K562 (cell line): ENCODE measurements around the gene CAPS. TPM values are rescaled to one million over a fixed set of nuclear protein-coding genes. Genes with fewer than 3 reads are reported as not detected.

Experiments used
- ATF4 ChIP-seq: fragments of 450-650 bp; formaldehyde crosslinking; IDR thresholded peaks from 2 replicates; pipeline ENCODE4 v1.4.0; 2022; ENCODE audit warnings: mild to moderate bottlenecking, moderate library complexity
- BRD4 ChIP-seq: fragments of 200-600 bp; sonication (generic); IDR thresholded peaks from 2 replicates; pipeline ENCODE4 v1.6.1; 2017; ENCODE audit warnings: inconsistent platforms
- CEBPG ChIP-seq, 3 experiments: fragments of 200-800 bp in 1 of 3; sonication (Bioruptor generic) in 1 of 3; sonication (generic) in 1 of 3; formaldehyde crosslinking in 1 of 3; IDR thresholded peaks in 2 of 3; conservative IDR thresholded peaks in 1 of 3; 2 replicates each; pipeline versions ENCODE4 v1.6.1 to v1.8.0; 2016 to 2022; ENCODE audit warnings: missing compliant biosample characterization in 2 of 3, missing genetic modification characterization in 2 of 3, mild to moderate bottlenecking in 1 of 3, missing genetic modification reagents in 1 of 3
- DMBX1 ChIP-seq: fragments of 250-450 bp; sonication (Bioruptor Pico); IDR thresholded peaks from 2 replicates; pipeline ENCODE4 v1.8.0; 2022; ENCODE audit warnings: inconsistent platforms, mild to moderate bottlenecking, moderate library complexity, borderline replicate concordance
- EHMT2 ChIP-seq: fragments of 450-650 bp; IDR thresholded peaks from 2 replicates; pipeline ENCODE4 v1.6.1; 2018; ENCODE audit warnings: antibody characterized with exemption
- L3MBTL2 ChIP-seq: fragments of 450-650 bp; IDR thresholded peaks from 2 replicates; pipeline ENCODE4 v1.6.1; 2016; ENCODE audit warnings: mild to moderate bottlenecking, moderate library complexity
- NR2C1 ChIP-seq, 2 experiments: fragments of 450-650 bp; IDR thresholded peaks; 2 replicates each; pipeline ENCODE4 v1.6.1; 2017; ENCODE audit warnings: mild to moderate bottlenecking in 2 of 2, antibody characterized with exemption in 1 of 2, inconsistent platforms in 1 of 2, missing compliant biosample characterization in 1 of 2, missing genetic modification characterization in 1 of 2
- NR4A1 ChIP-seq, 2 experiments: fragments of 250-450 bp in 1 of 2; fragments of 450-650 bp in 1 of 2; sonication (Bioruptor Pico) in 1 of 2; IDR thresholded peaks; 2 replicates each; pipeline versions ENCODE4 v1.4.0 to v1.6.1; 2016 to 2020; ENCODE audit warnings: mild to moderate bottlenecking in 2 of 2, missing compliant biosample characterization in 1 of 2, missing genetic modification characterization in 1 of 2, moderate library complexity in 1 of 2
- POLR2H ChIP-seq: IDR thresholded peaks from 2 replicates; pipeline ENCODE4 v1.6.1; 2016; ENCODE audit warnings: missing genetic modification characterization, low read depth, mild to moderate bottlenecking, control low read depth, missing compliant biosample characterization, moderate library complexity
- TGIF2 ChIP-seq: sonication (generic); formaldehyde crosslinking; IDR thresholded peaks from 2 replicates; pipeline ENCODE4 v1.8.1; 2022; ENCODE audit warnings: mild to moderate bottlenecking, missing genetic modification reagents, moderate library complexity
- ZBTB9 ChIP-seq: fragments of 450-650 bp; formaldehyde crosslinking; IDR thresholded peaks from 2 replicates; pipeline ENCODE4 v1.4.0; 2020; ENCODE audit warnings: mild to moderate bottlenecking, moderate library complexity
- ZNF175 ChIP-seq: fragments of 200-800 bp; sonication (Bioruptor generic); IDR thresholded peaks from 2 replicates; pipeline ENCODE4 v1.6.1; 2016; ENCODE audit warnings: low read depth, mild to moderate bottlenecking, missing genetic modification characterization, missing compliant biosample characterization
- ZNF584 ChIP-seq: fragments of 200-800 bp; sonication (Bioruptor generic); IDR thresholded peaks from 2 replicates; pipeline ENCODE4 v1.6.1; 2016; ENCODE audit warnings: low read depth, mild to moderate bottlenecking, missing genetic modification characterization, missing compliant biosample characterization
- ZNF589 ChIP-seq: fragments of 200-800 bp; sonication (Bioruptor generic); IDR thresholded peaks from 2 replicates; pipeline ENCODE4 v1.6.1; 2016; ENCODE audit warnings: low read depth, missing genetic modification characterization, missing compliant biosample characterization
- ZNF695 ChIP-seq: fragments of 450-650 bp; formaldehyde crosslinking; IDR thresholded peaks from 2 replicates; pipeline ENCODE4 v1.4.0; 2020; ENCODE audit warnings: mild to moderate bottlenecking, moderate library complexity
- ZNF740 ChIP-seq, 3 experiments: fragments of 200-800 bp in 1 of 3; sonication (Bioruptor generic) in 1 of 3; sonication (generic) in 1 of 3; formaldehyde crosslinking in 1 of 3; IDR thresholded peaks; 2 replicates each; pipeline versions ENCODE4 v1.6.1 to v1.8.0; 2016 to 2022; ENCODE audit warnings: mild to moderate bottlenecking in 2 of 3, missing compliant biosample characterization in 2 of 3, missing genetic modification characterization in 2 of 3, missing genetic modification reagents in 1 of 3
- ZNF766 ChIP-seq: fragments of 200-800 bp; sonication (Bioruptor generic); conservative IDR thresholded peaks from 2 replicates; pipeline ENCODE4 v1.6.1; 2016; ENCODE audit warnings: missing genetic modification characterization, missing compliant biosample characterization
- polyA plus RNA-seq, 8 experiments: library from polyadenylated mRNA; depleted of rRNA in 4 of 8; stranded (reverse) in 5 of 8; unstranded in 3 of 8; fragments of >200 nt; fragmentation: Nextera tagmentation in 2 of 8; fragmentation: Illumina TruSeq in 1 of 8; extraction: Ambion mirVana in 2 of 8; extraction: Trizol in 1 of 8; gene quantifications; 2 replicates each; pipeline versions ENCODE4 v1.2.1 to v1.2.3, GENCODE V29; 2011 to 2014; ENCODE audit warnings: inconsistent platforms in 1 of 8, missing spikeins in 1 of 8
- total RNA-seq, 7 experiments: library from RNA; depleted of rRNA in 6 of 7; stranded (reverse); fragments of >200 nt in 6 of 7; fragmentation: Illumina TruSeq in 2 of 7; extraction: Trizol in 2 of 7; gene quantifications; 2 replicates each; pipeline versions ENCODE4 v1.2.1 to v1.2.3, GENCODE V29; 2011 to 2021; ENCODE audit warnings: low replicate concordance in 1 of 7

The CAPS gene
- total and polyA plus RNA-seq, 9 of the 15 experiments (the other 6 are each of a cell fraction or from before 2014, with no cell fraction given) = 0.15 to 4.0 (median 0.91) TPM

GRCh38 chr19:5953030-5953589, 39.1 kb downstream of the CAPS start (continued):
- TF ChIP-seq BRD4 (peak; percentile 32; the same call in 1 of the 2 replicates), L3MBTL2 (peak; percentile 59; the same call in 1 of the 2 replicates), NR4A1 (CRISPR knock-in tag; IDR thresholded peaks at IDR 0.05) (no peak), NR4A1 (tag; IDR thresholded peaks at IDR 0.05) (no peak), ZNF695 (CRISPR knock-in tag) (no peak), ZNF589 (CRISPR knock-in tag) (peak; percentile 81), ZNF740 (CRISPR knock-in tag; IDR thresholded peaks at IDR 0.05) (no peak), ZNF740 (tag; IDR thresholded peaks at IDR 0.05) (no peak), ATF4 (0 out of 2 replicates have a peak, but pooled peaks have one; percentile 31), NR2C1 (IDR thresholded peaks at IDR 0.05) (0 out of 2 replicates have a peak, but pooled peaks have one; percentile 7), NR2C1 (tag; IDR thresholded peaks at IDR 0.05) (0 out of 2 replicates have a peak, but pooled peaks have one; percentile 8), POLR2H (0 out of 2 replicates have a peak, but pooled peaks have one; percentile 23), ZNF766 (CRISPR knock-in tag) (peak; percentile 59; the same call in 1 of the 2 replicates), ZBTB9 (CRISPR knock-in tag) (peak; percentile 54; the same call in 1 of the 2 replicates), DMBX1 (CRISPR knock-in tag) (peak; percentile 64; the same call in 1 of the 2 replicates), ZNF584 (peak; percentile 74; the same call in 1 of the 2 replicates), EHMT2 (no peak), CEBPG (CRISPR knock-in tag; IDR thresholded peaks at IDR 0.05) (peak; percentile 65), CEBPG (tag; conservative IDR thresholded peaks at IDR 0.05 in 1 of 2, IDR thresholded peaks at IDR 0.05 in 1 of 2) (peak; percentile 70 to 95), TGIF2 (CRISPR knock-in tag) (no peak), ZNF175 (CRISPR knock-in tag) (peak; percentile 27; the same call in 1 of the 2 replicates)
- TF ChIP-seq, all 486 proteins: peak for 32
